Measurements from ENCODE around the gene TLCD1. TPM values are rescaled to one million over a fixed set of nuclear protein-coding genes. Genes with fewer than 3 reads are reported as not detected.
"Not testable (repeated sequence)": the region's sequence is repeated elsewhere in the genome, so short reads cannot be mapped to it uniquely, and the experiment has no call there.

The TLCD1 gene
- polyA plus RNA-seq, 1 donor = 13.6 TPM

DNA sequence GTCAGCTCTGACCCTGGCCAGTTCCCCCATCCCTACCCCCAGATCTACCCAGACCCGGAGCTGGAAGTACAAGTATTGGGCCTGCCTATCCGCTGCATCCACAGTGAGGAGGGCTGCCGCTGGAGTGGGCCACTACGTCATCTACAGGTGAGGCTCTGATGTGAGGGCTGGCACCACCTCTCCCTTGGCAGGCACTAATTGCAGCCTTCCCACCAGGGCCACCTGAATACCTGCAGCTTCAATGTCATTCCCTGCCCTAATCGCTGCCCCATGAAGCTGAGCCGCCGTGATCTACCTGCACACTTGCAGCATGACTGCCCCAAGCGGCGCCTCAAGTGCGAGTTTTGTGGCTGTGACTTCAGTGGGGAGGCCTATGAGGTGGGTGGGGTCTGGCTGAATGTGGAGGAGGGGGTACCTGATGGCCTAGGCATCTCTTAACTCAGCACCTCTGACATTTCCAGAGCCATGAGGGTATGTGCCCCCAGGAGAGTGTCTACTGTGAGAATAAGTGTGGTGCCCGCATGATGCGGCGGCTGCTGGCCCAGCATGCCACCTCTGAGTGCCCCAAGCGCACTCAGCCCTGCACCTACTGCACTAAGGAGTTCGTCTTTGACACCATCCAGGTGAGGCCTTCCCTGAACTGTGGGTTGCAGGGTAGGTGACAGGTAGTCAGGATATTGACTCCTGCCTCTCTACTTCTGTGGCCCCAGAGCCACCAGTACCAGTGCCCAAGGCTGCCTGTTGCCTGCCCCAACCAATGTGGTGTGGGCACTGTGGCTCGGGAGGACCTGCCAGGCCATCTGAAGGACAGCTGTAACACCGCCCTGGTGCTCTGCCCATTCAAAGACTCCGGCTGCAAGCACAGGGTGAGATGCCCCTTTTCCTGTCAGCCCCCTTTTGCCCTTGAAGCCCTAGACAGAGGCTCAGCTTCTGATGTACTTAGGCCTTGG, 22.0 kb upstream of the TLCD1 start:
- DNase-seq = no peak

DNA sequence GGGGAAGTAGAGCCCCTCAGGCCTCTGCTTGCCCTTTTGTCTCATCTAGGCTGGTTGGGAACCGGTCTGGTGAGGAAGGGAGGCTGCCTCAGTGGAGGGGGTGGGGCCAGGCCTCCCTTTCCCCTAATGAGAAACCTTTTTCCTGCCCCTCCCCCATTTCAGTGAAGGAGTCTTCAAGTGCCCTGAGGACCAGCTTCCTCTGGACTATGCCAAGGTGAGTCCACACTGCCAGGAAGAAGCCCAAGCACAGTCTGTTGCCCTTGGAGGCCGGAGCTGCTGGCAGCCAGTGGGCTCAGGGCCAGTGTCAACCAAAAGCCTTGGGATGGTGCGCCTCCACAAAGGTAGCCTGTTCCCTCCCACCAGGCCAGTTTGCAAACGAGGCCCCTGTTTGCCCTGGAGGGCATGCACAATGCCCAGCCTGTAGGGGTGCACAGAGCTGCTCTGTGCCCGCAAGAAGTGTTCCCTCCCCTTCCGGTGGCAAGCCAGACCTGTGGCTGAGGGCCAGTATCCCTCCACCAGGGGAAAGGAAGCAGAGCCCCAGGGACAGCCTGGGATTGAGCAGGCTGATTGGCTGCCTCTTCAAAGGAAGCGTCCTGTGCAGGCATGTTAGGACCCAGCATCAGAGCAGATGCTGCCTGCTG, 21.1 kb upstream of the TLCD1 start:
- DNase-seq = no peak

DNA sequence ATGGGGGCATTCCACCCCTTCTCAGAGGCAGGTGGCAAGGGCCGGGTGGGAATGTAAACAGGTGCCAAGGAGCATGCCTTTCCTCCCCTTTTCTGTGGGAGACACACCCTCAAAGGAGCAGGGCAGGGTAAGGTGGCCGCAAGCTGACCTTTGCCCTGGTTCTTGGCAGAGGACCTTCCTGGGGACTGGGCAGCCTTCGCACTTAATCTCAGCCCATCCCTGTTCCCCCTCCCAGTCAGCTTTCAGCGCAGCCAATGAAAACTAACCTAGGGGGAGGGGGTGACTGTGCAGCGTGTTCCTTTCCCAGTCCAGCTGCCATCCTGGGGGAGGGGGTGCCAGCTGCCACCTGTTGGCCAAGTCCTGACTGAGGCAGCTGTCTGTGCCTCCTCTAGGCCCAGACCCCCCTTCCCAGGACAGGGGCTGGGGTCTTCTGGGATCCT, 20.6 kb upstream of the TLCD1 start:
- peak; percentile 34 for DNase-seq

DNA sequence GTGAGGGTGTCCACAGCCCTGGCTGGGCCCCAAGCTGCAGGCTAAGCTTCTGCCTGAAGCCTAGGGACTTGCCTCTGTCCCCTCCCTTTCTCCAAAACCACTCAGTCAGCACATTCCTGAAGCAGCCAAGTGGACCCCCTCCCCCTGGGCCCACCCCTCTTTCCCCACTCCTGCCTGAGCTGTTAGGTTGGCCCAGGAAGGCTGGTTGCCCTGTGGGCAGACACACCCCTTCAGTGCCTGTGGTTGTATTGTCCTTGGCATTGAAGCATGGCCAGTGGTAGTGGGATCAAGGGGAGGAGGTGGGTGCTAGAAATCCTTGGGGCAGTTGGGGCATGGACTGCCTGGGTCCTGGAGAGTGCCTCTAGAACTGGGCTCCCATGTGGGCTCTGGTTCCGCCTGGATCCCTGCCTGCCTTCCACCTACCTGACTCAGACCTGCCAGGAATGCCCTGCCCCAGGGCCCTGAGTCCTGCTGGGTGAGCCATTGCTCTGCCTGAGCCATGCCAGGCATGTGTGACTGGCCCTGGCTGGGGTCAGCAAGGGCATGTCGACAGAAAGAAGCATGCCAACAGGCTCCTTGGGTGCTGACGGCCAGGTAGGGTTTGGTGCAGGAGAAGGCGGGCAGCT, 19.9 kb upstream of the TLCD1 start:
- peak; percentile 78 for DNase-seq

DNA sequence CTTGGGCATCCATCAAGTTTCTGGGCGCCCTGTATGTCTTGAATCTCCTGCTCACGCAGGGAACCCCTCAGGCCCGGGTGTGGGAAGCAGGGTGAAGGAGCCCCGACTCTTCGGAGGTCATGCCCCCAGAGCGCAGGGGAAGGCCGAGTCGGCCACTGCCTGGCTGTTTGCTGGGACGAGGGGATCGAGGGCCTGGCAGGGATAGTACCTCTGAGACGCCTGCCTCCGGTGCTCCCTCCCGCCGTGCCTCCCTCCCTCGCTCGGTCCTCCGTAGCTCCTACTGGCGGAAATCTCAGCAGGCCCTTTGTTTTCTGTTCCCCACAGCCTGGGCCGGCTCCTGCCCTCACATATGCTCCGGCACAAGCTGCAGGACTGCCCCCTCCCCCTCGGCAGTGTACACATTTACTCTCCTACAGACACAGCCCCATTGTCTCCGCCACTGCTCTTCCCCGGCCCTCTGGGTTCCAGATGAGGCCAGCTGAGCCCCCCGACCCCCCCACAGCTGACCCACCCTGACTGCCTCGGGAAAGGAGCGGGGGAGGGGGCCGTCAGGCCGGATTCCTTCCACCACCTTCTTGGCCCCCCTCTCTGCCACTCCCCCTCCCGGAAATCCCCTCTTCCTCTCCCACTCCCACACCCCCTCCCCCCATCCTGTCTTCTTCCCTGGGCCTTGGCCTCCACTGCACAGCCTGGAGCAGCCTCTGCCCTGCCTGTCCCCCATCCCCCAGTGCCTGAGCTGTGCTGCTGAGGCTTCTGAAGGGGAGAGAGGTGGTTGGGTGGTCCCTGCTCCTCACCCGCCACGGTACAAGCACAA, 19.1 kb upstream of the TLCD1 start:
- peak; percentile 78 for DNase-seq

DNA sequence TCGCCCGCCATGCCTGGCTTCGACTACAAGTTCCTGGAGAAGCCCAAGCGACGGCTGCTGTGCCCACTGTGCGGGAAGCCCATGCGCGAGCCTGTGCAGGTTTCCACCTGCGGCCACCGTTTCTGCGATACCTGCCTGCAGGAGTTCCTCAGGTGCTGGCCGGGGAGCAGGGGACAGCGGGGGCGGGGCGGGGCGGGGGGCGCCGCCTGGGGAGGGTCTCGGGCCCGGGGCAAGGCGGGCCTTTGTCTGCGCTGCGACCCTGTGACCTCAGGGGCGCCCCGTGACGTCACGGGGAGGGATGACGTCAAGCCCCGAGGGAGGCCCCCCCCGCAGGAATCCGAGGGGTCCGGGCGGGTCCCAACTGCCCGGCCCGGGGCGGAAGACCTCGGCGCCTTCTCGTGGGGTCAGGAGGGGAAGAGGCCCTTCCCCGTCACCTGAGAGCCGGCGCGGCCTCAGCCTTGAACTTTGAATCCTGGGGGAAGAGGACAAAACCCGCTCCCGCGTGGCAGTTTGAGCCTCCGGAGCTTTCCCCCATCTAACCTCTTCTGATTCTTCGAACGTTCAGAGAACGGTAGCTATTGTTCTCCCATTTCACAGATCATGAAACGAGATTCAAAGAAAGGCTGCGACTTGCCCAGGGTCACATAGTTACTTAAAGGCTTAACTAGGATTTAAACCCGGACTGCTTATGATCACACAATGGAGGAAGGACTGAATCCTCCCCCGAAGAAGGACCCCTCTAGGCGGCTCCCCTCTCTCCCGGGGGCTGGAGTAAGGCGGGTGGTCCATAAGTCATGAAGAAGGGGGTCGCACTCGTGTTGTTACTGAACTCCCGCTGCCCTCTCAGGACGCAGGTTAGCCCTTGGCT, 18.3 kb upstream of the TLCD1 start:
- peak; percentile 63 for DNase-seq

DNA sequence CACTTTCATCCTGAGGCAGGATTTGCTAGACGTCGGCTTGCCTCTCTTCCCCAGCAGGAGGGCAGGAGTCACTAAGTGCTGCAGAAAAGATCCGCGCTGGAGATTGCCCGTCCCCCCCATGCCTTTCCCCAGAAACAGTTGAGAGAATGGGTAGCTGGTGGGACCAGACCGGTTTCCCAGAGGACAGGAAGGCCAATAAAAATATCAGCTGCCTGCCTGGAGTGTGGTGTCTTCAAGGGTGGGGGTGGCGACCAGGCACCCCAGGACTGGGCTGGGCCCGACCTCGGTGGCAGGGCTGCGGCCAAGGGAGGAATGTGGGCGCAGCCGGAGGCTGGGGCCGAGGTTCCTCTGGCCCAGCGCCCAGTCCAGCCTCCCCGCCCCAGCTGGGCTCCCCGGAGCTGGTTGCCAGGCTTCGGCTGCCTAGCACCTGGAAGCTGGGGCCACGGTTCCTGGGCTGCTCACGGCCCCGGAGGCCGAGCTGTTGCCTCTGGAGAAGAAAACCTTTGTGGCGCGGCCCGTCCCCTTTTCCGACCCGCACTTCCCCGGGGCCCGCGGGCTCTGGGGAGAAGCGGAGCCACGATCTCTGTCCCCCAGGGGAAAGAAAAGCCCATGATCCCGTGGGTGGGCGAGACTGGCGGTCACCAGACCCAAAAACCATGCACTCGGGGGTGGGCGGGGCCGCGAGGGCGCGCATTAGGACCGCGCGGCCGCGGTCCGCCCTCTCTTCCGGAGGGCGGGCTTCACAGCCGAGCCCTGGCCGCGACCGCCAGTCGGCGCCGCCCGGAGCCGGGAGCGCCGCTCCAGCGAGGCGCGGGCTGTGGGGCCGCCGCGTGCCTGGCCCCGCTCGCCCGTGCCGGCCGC, 17.4 kb upstream of the TLCD1 start, which contains the start of gene TRAF4:
TRAF4 (plus strand) TSS at position 769 of the 861 bp plus-strand sequence. CDS start 102 bp downstream, outside the sequence.
- DNase-seq = peak; percentile 86

DNA sequence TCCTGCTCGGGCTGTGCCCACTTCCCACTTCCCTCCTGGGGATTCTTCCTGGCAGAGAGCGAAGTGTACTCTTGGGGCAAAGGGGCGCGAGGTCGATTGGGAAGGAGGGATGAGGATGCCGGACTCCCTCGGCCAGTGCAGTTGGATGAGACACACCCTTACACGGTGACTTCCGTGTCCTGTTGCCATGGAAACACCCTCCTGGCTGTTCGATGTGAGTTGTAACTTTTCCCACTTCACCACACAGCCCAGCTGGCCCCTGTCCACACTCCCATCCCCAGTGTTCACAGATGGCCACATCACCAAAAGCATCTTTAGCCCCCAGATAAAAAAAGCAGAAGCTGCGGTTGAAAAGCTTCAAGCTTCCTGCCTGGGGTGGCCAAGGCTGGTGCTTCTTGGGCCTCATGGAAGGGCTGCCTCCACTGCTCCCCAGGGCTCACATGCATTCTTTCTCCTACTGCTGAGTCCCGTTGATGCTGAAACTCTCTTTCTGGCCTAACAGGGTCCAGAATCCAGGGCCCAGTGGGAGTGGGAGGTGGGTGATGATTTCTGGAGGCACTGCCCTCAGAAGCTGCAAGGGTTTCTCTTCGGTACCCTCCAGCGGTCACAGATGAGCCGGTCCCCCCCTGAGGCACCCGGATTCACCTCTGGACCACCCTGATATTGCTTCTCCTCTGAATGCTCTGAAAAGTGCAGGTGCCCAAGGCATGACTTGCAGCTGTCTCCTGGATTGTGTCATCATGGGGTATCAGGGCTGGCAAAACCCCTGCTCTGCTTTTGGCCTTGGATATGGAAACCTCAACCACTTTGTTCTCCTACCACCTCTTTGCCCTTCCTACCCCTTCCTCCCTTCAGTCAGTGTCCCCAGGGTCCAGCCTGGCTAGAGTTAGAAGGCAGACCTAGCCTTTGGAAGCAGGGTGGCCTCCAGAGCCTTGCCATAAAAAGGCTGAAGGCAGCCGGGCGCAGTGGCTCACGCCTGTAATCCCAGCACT, 15.6 kb upstream of the TLCD1 start:
- no peak for DNase-seq

DNA sequence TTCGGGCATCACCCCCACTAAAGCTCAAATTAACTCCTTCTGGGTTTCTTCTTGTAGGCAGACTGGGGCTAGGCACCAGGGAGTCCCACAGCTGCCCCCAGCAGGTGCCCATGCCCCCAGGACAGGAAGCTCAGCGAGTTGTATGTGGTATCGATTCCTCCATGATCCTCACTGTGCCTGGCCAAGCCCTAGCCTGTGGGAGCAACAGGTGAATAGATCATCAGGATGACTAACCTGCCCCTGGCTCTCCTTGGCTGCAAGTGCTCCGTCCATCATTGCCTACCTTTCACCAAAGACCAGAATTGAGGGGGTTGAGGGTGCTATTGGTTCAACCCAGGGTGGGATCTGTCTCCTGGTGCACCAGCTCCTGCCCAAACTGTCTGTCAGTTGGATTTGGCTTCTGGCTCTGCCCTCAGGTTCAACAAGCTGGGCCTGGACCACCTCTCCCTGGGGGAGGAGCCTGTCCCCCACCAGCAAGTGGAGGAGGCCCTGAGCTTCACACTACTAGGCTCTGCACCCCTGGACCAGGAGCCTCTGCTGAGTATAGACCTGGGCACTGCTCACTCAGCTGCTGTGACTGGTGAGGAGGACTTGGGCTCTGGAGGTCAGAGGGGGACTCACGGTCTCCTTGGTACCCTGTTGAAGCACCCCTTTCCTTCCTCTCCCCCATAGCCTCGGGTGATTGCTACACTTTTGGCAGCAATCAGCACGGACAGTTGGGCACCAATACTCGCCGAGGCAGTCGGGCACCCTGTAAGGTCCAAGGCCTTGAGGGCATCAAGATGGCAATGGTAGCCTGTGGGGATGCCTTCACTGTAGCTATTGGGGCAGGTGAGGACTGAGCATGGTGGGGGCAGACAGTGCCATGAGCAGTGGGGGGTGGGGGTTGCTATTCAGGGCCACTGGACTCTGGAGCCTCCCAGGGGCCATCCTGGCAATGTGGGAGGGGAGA, 14.6 kb upstream of the TLCD1 start:
- DNase-seq = no peak

DNA sequence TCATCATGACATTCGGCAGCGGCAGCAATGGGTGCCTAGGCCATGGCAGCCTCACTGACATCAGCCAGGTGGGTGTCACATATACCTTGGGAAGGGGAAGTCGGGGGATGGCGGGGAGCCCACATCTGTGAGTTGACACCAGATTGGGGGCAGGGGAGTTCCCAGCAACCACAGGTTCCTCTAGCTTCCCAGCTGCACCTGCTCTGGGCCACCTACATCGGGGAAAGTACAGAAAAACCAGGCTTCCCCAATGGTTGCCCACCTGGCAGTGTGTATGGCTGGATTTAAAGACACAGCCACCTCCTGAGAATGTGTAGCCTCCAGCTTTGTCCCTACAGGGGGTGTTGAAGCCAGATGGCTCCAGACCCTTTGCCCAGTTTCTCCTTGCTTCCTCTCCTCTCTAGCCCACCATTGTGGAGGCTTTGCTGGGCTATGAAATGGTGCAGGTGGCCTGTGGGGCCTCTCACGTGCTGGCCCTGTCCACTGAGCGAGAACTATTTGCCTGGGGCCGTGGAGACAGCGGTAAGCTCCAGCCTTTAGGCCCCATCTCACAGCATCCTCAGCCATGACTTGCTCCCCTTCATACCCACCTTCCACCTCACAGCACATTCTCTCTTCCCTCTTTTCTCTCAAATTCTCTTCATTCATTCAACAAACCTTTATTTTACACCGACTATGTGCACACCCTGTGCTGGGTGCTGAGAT, 12.8 kb upstream of the TLCD1 start:
- no peak for DNase-seq

DNA sequence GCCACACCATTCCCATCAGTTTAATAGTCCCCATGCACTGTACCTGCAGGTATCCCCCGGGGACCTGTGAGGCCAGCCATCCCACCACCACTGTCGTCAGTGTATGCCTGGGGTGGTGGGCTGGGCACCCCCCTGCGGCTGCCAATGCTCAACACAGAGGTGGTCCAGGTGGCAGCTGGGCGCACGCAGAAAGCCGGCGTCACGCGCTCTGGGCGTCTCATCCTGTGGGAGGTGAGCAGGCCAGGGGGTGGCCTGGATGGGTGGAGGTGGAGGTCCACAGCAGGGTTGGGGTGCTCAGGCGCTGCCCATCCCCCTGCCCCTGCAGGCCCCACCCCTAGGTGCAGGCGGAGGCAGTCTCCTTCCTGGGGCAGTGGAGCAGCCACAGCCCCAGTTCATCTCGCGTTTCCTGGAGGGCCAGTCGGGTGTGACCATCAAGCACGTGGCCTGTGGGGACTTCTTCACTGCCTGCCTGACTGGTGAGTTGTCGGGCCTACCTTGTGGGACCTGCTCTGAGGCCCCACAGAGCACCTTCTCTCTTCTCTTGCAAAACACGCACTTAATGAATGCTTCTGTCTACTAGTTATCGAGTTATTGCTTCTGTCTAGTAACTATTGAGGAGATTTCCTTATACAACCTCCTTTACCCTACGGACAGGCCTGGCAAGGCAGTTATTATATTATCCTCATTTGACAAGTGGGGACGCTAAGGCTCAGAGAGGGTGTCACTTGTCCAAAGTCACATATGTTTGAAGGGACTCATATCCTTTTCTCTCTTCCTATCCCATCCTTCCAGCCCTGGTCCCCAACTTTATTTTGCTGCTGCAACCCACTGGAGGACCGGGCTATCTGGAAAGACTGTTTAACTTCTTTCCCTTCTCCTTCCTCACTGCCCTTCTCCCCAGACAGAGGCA, 12.0 kb upstream of the TLCD1 start:
- DNase-seq = peak; percentile 35

DNA sequence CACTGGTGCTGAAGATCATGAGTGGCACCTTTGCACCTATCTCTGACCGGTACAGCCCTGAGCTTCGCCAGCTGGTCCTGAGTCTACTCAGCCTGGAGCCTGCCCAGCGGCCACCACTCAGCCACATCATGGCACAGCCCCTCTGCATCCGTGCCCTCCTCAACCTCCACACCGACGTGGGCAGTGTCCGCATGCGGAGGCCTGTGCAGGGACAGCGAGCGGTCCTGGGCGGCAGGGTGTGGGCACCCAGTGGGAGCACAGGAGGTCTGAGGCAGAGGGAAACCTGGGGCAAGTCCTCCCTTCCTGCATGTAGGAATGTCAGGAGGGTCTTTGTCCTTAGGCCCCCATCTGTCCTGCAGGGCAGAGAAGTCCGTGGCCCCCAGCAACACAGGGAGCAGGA, 11.3 kb upstream of the TLCD1 start:
- DNase-seq = no peak

DNA sequence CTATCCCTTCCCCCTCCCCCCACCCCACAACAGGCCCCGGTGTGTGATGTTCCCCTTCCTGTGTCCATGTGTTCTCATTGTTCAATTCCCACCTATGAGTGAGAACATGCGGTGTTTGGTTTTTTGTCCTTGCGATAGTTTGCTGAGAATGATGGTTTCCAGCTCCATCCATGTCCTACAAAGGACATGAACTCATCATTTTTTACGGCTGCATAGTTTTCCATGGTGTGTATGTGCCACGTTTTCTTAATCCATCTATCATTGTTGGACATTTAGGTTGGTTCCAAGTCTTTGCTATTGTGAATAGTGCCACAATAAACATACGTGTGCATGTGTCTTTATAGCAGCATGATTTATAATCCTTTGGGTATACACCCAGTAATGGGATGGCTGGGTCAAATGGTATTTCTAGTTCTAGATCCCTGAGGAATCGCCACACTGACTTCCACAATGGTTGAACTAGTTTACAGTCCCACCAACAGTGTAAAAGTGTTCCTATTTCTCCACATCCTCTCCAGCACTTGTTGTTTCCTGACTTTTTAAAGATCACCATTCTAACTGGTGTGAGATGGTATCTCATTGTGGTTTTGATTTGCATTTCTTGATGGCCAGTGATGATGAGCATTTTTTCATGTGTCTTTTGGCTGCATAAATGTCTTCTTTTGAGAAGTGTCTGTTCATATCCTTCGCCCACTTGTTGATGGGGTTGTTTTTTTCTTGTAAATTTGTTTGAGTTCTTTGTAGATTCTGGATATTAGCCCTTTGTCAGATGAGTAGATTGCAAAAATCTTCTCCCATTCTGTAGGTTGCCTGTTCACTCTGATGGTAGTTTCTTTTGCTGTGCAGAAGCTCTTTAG, 10.1 kb upstream of the TLCD1 start:
- DNase-seq = not testable (repeated sequence)

DNA sequence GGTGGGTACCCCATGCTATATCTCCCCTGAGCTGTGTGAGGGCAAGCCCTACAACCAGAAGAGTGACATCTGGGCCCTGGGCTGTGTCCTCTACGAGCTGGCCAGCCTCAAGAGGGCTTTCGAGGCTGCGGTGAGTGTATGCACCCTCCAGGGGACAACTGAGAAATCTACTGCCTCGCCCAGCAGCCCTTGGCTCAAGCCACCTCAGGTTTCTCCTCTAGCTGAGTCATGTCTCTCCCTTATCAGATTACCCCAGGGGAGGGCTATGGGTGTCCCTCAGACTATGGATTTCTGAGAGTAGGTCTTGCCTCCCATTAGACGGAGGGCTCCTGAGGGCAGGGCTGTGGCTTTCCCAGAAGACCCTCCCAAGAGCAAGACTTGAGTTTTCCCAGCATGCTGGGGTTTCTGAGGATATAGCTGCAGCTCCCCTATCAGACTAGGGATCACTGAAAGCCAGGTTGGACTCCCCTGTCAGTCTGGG, 9.2 kb upstream of the TLCD1 start:
- DNase-seq = no peak
